ENCODE results near the gene SAP30. TPM values are rescaled to one million over a fixed set of nuclear protein-coding genes. Genes with fewer than 3 reads are reported as not detected.

SAP30 gene
- total and polyA plus RNA-seq, 7 donors: 3.5 to 10.7 (median 6.9) TPM

DNA sequence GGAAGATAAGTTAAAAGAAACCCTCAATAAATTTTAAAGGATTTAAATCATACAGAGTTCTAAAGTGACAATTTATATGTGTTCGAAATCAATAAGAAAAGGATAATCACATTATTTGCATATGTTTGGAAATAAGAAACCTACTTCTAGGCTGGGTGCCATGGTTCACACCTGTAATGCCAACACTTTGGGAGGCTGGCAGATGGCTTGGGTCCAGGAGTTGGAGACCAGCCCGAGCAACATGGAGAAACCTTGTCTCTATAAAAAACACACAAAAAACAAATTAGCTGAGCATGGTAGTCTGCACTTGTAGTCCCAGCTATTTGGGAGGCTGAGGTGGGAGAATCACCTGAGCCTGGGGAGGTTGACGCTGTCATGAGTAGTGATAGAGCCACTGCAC is 8.1 kb upstream of the SAP30 start:
- TF ChIP-seq, protein P1, sequence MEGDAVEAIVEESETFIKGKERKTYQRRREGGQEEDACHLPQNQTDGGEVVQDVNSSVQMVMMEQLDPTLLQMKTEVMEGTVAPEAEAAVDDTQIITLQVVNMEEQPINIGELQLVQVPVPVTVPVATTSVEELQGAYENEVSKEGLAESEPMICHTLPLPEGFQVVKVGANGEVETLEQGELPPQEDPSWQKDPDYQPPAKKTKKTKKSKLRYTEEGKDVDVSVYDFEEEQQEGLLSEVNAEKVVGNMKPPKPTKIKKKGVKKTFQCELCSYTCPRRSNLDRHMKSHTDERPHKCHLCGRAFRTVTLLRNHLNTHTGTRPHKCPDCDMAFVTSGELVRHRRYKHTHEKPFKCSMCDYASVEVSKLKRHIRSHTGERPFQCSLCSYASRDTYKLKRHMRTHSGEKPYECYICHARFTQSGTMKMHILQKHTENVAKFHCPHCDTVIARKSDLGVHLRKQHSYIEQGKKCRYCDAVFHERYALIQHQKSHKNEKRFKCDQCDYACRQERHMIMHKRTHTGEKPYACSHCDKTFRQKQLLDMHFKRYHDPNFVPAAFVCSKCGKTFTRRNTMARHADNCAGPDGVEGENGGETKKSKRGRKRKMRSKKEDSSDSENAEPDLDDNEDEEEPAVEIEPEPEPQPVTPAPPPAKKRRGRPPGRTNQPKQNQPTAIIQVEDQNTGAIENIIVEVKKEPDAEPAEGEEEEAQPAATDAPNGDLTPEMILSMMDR (IDR thresholded peaks at IDR 0.05): no peak
- ATAC-seq (no peak), DNase-seq (no peak)
- Histone ChIP-seq H3K9me3 (no peaks in the 10 kb centered on the region), H3K4me1 (peaks cover 2% of the 10 kb centered on the region), H3K27me3 (ENCODE audit: insufficient read depth in 3 of 3, low read length in 2 of 3) (no peaks in the 10 kb centered on the region), H3K4me3 (no peak overlapping the region), H3K27ac (no peak overlapping the region), H3K36me3 (ENCODE audit: insufficient read depth in 1 of 2, low read depth in 1 of 2) (no peaks in the 10 kb centered on the region)
- 92 to 95% (median 93%) methylated on average over 3 of the region's 3 CpGs for WGBS, 3 donors
- intact Hi-C loops (cut with DNase I): no loop called here

DNA sequence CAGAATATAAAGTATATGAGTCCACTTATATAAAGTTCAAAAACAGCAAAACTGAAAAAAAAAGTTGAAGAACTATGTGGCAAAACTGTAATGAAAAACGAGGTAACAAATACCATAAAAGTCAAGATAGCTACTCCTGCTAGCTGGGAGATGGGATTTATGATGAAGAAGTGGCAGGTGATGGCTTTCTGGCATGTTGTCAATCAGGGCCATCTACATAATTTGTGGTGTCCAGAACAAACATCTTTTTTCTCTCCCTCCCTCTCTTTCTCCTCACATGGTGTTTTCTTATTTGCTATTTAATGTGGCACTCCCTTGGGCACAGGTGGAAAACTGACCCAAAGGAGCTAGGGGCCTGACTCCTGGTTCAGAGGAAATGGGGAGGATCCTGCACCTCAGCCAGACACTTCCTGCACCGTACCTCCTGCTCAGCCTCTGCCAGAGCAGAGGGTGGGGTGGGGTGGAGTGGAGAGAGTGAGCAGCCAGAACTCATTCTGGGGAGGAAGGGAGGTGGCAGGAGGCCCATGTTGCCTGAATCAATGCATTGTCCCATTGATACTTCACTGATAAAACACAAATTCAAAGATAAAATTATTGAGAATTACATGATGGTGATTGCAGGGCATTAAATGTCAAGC is 5.3 kb upstream of the SAP30 start:
- DNase-seq (no peak), ATAC-seq (no peak)
- intact Hi-C loops (cut with DNase I): no loop called here
- Histone ChIP-seq H3K9me3 (no peaks in the 10 kb centered on the region), H3K4me1 (peaks cover 10% of the 10 kb centered on the region), H3K27me3 (ENCODE audit: insufficient read depth in 3 of 3, low read length in 2 of 3) (no peaks in the 10 kb centered on the region), H3K4me3 (no peak overlapping the region), H3K36me3 (ENCODE audit: insufficient read depth in 1 of 2, low read depth in 1 of 2) (no peaks in the 10 kb centered on the region), H3K27ac (no peak overlapping the region)
- TF ChIP-seq, protein P1 (IDR thresholded peaks at IDR 0.05): no peak
- WGBS, 3 donors: 24 to 46% (median 32%) methylated on average over 2 of the region's 2 CpGs

DNA sequence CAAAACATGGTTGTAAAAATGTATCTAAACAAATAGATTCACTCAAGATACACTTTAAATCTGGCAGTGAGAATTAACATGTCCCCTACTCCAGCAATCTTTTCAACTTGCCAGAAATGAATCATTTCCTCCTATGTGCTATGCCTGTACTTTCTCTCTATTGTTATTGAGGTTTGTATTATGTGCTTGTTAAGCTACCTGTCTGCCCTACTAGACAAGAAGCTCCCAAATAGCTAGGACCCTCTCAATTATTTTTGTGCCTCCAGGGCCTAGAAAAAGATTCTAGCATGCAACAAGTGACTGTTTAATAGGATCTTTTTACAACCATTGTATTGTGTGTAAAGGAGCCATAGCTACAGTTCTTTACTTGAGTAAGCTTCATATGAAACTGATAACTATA is 3.5 kb upstream of the SAP30 start:
- Histone ChIP-seq H3K27me3 (ENCODE audit: insufficient read depth in 3 of 3, low read length in 2 of 3) (no peaks in the 10 kb centered on the region), H3K36me3 (ENCODE audit: insufficient read depth in 1 of 2, low read depth in 1 of 2) (no peaks in the 10 kb centered on the region), H3K4me1 (peaks cover 10% of the 10 kb centered on the region), H3K9me3 (no peaks in the 10 kb centered on the region), H3K27ac (no peak overlapping the region), H3K4me3 (no peak overlapping the region)
- intact Hi-C loops (cut with DNase I): no loop called here
- ATAC-seq: no peak
- TF ChIP-seq, protein P1 (IDR thresholded peaks at IDR 0.05): no peak
- DNase-seq: no peak

DNA sequence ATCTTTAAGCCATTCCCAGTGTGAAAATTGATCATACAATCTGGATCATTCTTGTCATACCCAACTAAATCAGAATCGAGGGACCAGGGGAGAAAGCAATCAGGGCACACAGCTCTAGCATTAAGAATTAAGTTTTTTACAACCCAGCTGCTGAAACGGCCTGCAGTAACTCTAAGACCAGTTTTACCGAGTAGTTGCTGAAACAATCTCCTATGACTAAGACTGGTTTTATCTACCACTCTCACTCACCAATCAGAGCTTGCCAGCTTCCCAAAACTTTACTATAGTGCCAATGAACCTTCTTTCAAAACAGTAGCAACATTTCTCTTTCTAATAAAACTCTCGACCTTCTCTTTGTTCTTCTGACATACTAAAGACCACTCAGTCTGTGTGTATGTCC is 2.8 kb upstream of the SAP30 start:
- H3K9me3 ChIP-seq: no peaks in the 10 kb centered on the region
- no peak overlapping the region for H3K4me3 ChIP-seq
- peaks cover 14% of the 10 kb centered on the region for H3K4me1 ChIP-seq
- no peak overlapping the region for H3K27ac ChIP-seq
- 42 to 60% (median 45%) methylated on average over 4 of the region's 4 CpGs for WGBS, 3 donors
- DNase-seq (no peak), ATAC-seq (no peak)
- no peaks in the 10 kb centered on the region for H3K27me3 ChIP-seq (ENCODE audit: insufficient read depth in 3 of 3, low read length in 2 of 3)
- H3K36me3 ChIP-seq (ENCODE audit: insufficient read depth in 1 of 2, low read depth in 1 of 2): no peaks in the 10 kb centered on the region
- intact Hi-C loops (cut with DNase I): no loop called here
- TF ChIP-seq, protein P1 (IDR thresholded peaks at IDR 0.05): no peak

DNA sequence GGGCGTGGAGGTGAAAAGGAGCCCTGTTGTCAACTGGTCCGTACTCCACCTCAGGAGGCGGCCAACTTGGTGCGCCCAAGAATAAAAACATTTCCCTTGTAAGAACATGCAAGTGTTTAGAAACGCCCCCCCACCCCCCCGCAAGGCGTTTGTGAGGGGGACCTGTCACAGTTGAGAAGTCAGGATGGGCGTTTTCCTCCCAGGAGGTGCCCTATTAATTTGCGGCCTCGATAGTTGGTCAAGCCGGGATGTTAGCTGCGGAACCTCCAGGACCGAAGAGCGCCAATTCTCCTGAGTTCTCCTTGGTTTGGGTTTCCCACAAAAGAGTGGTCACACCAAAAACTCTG is 651 bp upstream of the SAP30 start:
- no peaks in the 10 kb centered on the region for H3K9me3 ChIP-seq
- no peaks in the 10 kb centered on the region for H3K27me3 ChIP-seq (ENCODE audit: insufficient read depth in 3 of 3, low read length in 2 of 3)
- H3K4me3 ChIP-seq: peak overlapping the region; percentile 84
- 0 to 1% (median 1%) methylated on average over 14 of the region's 14 CpGs for WGBS, 3 donors
- ATAC-seq (peak; percentile 19 to 49 (median 35)), DNase-seq (peak; percentile 66 to 81)
- peaks cover 16% of the 10 kb centered on the region for H3K4me1 ChIP-seq
- intact Hi-C loops (cut with DNase I): loop anchor here (1.0 to 2.0 kb wide), 2 partner anchors 35 to 36 kb away; partner anchors contain the start of gene HMGB2 (in 2 of the 2)
- peak overlapping the region; percentile 92 for H3K27ac ChIP-seq
- TF ChIP-seq, protein P1 (IDR thresholded peaks at IDR 0.05): no peak
- no peaks in the 10 kb centered on the region for H3K36me3 ChIP-seq (ENCODE audit: insufficient read depth in 1 of 2, low read depth in 1 of 2)
